ENCODE results near the gene MGAM2.

Gene MGAM2

GRCh38 chr7:142177869-142178268, 66.4 kb downstream of the MGAM2 start:
- Mint-ChIP-seq H3K9me3 (no peaks in the 10 kb centered on the region), H3K4me1 (ENCODE audit: low read depth) (peaks cover 5% of the 10 kb centered on the region)

GRCh38 chr7:142180426-142180825, 68.9 kb downstream of the MGAM2 start:
- Mint-ChIP-seq H3K9me3 (no peaks in the 10 kb centered on the region), H3K4me3 (no peak overlapping the region), H3K4me1 (ENCODE audit: low read depth) (peaks cover 5% of the 10 kb centered on the region), H3K36me3 (ENCODE audit: low read depth) (no peaks in the 10 kb centered on the region), H3K27ac (no peak overlapping the region), H3K27me3 (peaks cover 7% of the 10 kb centered on the region)

More at GRCh38 chr7:142177869-142178268, 66.4 kb downstream of the MGAM2 start:
- no peak overlapping the region for H3K4me3 Mint-ChIP-seq
- no peaks in the 10 kb centered on the region for H3K36me3 Mint-ChIP-seq (ENCODE audit: low read depth)
- no peak overlapping the region for H3K27ac Mint-ChIP-seq
- H3K27me3 Mint-ChIP-seq: peaks cover 13% of the 10 kb centered on the region

GRCh38 chr7:142181211-142181610, 69.7 kb downstream of the MGAM2 start:
- Mint-ChIP-seq H3K4me1 (ENCODE audit: low read depth) (peaks cover 5% of the 10 kb centered on the region), H3K27ac (no peak overlapping the region), H3K4me3 (no peak overlapping the region), H3K27me3 (peaks cover 7% of the 10 kb centered on the region), H3K9me3 (no peaks in the 10 kb centered on the region), H3K36me3 (ENCODE audit: low read depth) (no peaks in the 10 kb centered on the region)

- peaks cover 6% of the 10 kb centered on the region for H3K27me3 Mint-ChIP-seq
- peaks cover 5% of the 10 kb centered on the region for H3K4me1 Mint-ChIP-seq (ENCODE audit: low read depth)
- H3K36me3 Mint-ChIP-seq (ENCODE audit: low read depth): no peaks in the 10 kb centered on the region
- no peaks in the 10 kb centered on the region for H3K9me3 Mint-ChIP-seq
- no peak overlapping the region for H3K4me3 Mint-ChIP-seq
- H3K27ac Mint-ChIP-seq: no peak overlapping the region
Measured at GRCh38 chr7:142181966-142182365, 70.4 kb downstream of the MGAM2 start.

- no peaks in the 10 kb centered on the region for H3K36me3 Mint-ChIP-seq (ENCODE audit: low read depth)
- H3K27ac Mint-ChIP-seq: no peak overlapping the region
- H3K4me3 Mint-ChIP-seq: no peak overlapping the region
- H3K27me3 Mint-ChIP-seq: peaks cover 6% of the 10 kb centered on the region
- H3K9me3 Mint-ChIP-seq: no peaks in the 10 kb centered on the region
- no peaks in the 10 kb centered on the region for H3K4me1 Mint-ChIP-seq (ENCODE audit: low read depth)
Measured at GRCh38 chr7:142185069-142185468, 73.6 kb downstream of the MGAM2 start.

GRCh38 chr7:142185801-142186200, 74.3 kb downstream of the MGAM2 start:
- Mint-ChIP-seq H3K27me3 (peaks cover 6% of the 10 kb centered on the region), H3K36me3 (ENCODE audit: low read depth) (no peaks in the 10 kb centered on the region), H3K4me3 (no peak overlapping the region), H3K4me1 (ENCODE audit: low read depth) (no peaks in the 10 kb centered on the region), H3K27ac (no peak overlapping the region), H3K9me3 (no peaks in the 10 kb centered on the region)

GRCh38 chr7:142188154-142188553, 76.6 kb downstream of the MGAM2 start:
- no peak overlapping the region for H3K27ac Mint-ChIP-seq
- no peaks in the 10 kb centered on the region for H3K36me3 Mint-ChIP-seq (ENCODE audit: low read depth)
- H3K27me3 Mint-ChIP-seq: peaks cover 6% of the 10 kb centered on the region
- H3K4me3 Mint-ChIP-seq: no peak overlapping the region
- H3K9me3 Mint-ChIP-seq: no peaks in the 10 kb centered on the region
- H3K4me1 Mint-ChIP-seq (ENCODE audit: low read depth): no peaks in the 10 kb centered on the region

- H3K36me3 Mint-ChIP-seq (ENCODE audit: low read depth): no peaks in the 10 kb centered on the region
- H3K4me3 Mint-ChIP-seq: no peak overlapping the region
- H3K27me3 Mint-ChIP-seq: peaks cover 6% of the 10 kb centered on the region
- no peak overlapping the region for H3K27ac Mint-ChIP-seq
- no peaks in the 10 kb centered on the region for H3K4me1 Mint-ChIP-seq (ENCODE audit: low read depth)
- H3K9me3 Mint-ChIP-seq: no peaks in the 10 kb centered on the region
Measured at GRCh38 chr7:142188846-142189245, 77.3 kb downstream of the MGAM2 start.

GRCh38 chr7:142194201-142194600, 82.7 kb downstream of the MGAM2 start:
- Mint-ChIP-seq H3K27me3 (peaks cover 2% of the 10 kb centered on the region), H3K9me3 (no peaks in the 10 kb centered on the region), H3K4me1 (ENCODE audit: low read depth) (no peaks in the 10 kb centered on the region), H3K4me3 (no peak overlapping the region), H3K36me3 (ENCODE audit: low read depth) (no peaks in the 10 kb centered on the region), H3K27ac (no peak overlapping the region)

GRCh38 chr7:142196066-142196840, 84.7 kb downstream of the MGAM2 start:
- no peaks in the 10 kb centered on the region for H3K9me3 Mint-ChIP-seq
- H3K4me1 Mint-ChIP-seq (ENCODE audit: low read depth): no peaks in the 10 kb centered on the region
- no peak overlapping the region for H3K4me3 Mint-ChIP-seq
- peaks cover 6% of the 10 kb centered on the region for H3K27me3 Mint-ChIP-seq
- H3K36me3 Mint-ChIP-seq (ENCODE audit: low read depth): no peaks in the 10 kb centered on the region
- no peak overlapping the region for H3K27ac Mint-ChIP-seq

GRCh38 chr7:142200206-142200605, 88.7 kb downstream of the MGAM2 start:
- Mint-ChIP-seq H3K4me1 (ENCODE audit: low read depth) (no peaks in the 10 kb centered on the region), H3K27ac (no peak overlapping the region), H3K27me3 (peaks cover 19% of the 10 kb centered on the region), H3K36me3 (ENCODE audit: low read depth) (no peaks in the 10 kb centered on the region), H3K4me3 (no peak overlapping the region), H3K9me3 (no peaks in the 10 kb centered on the region)

GRCh38 chr7:142228537-142229104, 117.1 kb downstream of the MGAM2 start:
- no peaks in the 10 kb centered on the region for H3K27me3 Mint-ChIP-seq
- no peaks in the 10 kb centered on the region for H3K36me3 Mint-ChIP-seq (ENCODE audit: low read depth)
- no peaks in the 10 kb centered on the region for H3K9me3 Mint-ChIP-seq
- H3K4me3 Mint-ChIP-seq: no peak overlapping the region
- no peak overlapping the region for H3K27ac Mint-ChIP-seq
- no peaks in the 10 kb centered on the region for H3K4me1 Mint-ChIP-seq (ENCODE audit: low read depth)

- H3K4me3 Mint-ChIP-seq: no peak overlapping the region
Measured at GRCh38 chr7:142231716-142232115, 120.2 kb downstream of the MGAM2 start.

GRCh38 chr7:142240546-142240945, 129.0 kb downstream of the MGAM2 start:
- Mint-ChIP-seq H3K4me3 (no peak overlapping the region), H3K36me3 (ENCODE audit: low read depth) (no peaks in the 10 kb centered on the region), H3K27me3 (peaks cover 10% of the 10 kb centered on the region), H3K27ac (no peak overlapping the region), H3K4me1 (ENCODE audit: low read depth) (no peaks in the 10 kb centered on the region), H3K9me3 (no peaks in the 10 kb centered on the region)

More at GRCh38 chr7:142231716-142232115, 120.2 kb downstream of the MGAM2 start:
- H3K4me1 Mint-ChIP-seq (ENCODE audit: low read depth): no peaks in the 10 kb centered on the region
- H3K9me3 Mint-ChIP-seq: no peaks in the 10 kb centered on the region
- H3K36me3 Mint-ChIP-seq (ENCODE audit: low read depth): no peaks in the 10 kb centered on the region
- H3K27ac Mint-ChIP-seq: no peak overlapping the region
- no peaks in the 10 kb centered on the region for H3K27me3 Mint-ChIP-seq

GRCh38 chr7:142243823-142244222, 132.3 kb downstream of the MGAM2 start:
- no peak overlapping the region for H3K4me3 Mint-ChIP-seq
- H3K27ac Mint-ChIP-seq: no peak overlapping the region
- H3K27me3 Mint-ChIP-seq: peaks cover 12% of the 10 kb centered on the region
- no peaks in the 10 kb centered on the region for H3K4me1 Mint-ChIP-seq (ENCODE audit: low read depth)
- H3K36me3 Mint-ChIP-seq (ENCODE audit: low read depth): no peaks in the 10 kb centered on the region
- no peaks in the 10 kb centered on the region for H3K9me3 Mint-ChIP-seq

Data from stimulated activated naive CD8-positive, alpha-beta T cell treated with anti-CD3 and anti-CD28 coated beads, Interleukin-15, Interleukin-2, amounts not matched to agents 100 ng/mL and 50 ng/mL, for 24 hours (primary cell).